GM12878 (cell line): Measurements from ENCODE around the gene ETV2. TPM values are rescaled to one million over a fixed set of nuclear protein-coding genes. Genes with fewer than 3 reads are reported as not detected.
A peak's percentile ranks its signal among the peaks of the same experiment; 100 is the strongest.

Experiments used
- ATF7 ChIP-seq: fragments of 450-650 bp; IDR thresholded peaks from 2 replicates; pipeline ENCODE4 v1.6.1; 2016; ENCODE audit warnings: low read depth, mild to moderate bottlenecking
- BHLHE40 ChIP-seq, 2 experiments: fragments of 450-650 bp in 1 of 2; IDR thresholded peaks; 2 replicates each; pipeline ENCODE4 v1.6.1; 2011 to 2017; ENCODE audit warnings: low read depth in 2 of 2, borderline replicate concordance in 1 of 2, improper control_type of control experiment in 1 of 2, low read length in 1 of 2, mild to moderate bottlenecking in 1 of 2
- ETV6 ChIP-seq, 2 experiments: fragments of 450-650 bp in 1 of 2; IDR thresholded peaks in 1 of 2; conservative IDR thresholded peaks in 1 of 2; 2 replicates each; pipeline ENCODE4 v1.6.1; 2014; ENCODE audit warnings: antibody characterized with exemption in 1 of 2, borderline replicate concordance in 1 of 2, low read depth in 1 of 2, mild to moderate bottlenecking in 1 of 2, moderate library complexity in 1 of 2
- HDAC6 ChIP-seq: fragments of 200-600 bp; sonication (generic); IDR thresholded peaks from one replicate; pipeline ENCODE4 v1.8.0; 2017; ENCODE audit warnings: antibody characterized with exemption; ENCODE audit not compliant: unreplicated experiment
- IKZF1 ChIP-seq: fragments of 450-650 bp; conservative IDR thresholded peaks from 2 replicates; pipeline ENCODE4 v1.6.1; 2017; ENCODE audit warnings: antibody characterized with exemption, mild to moderate bottlenecking
- MEF2A ChIP-seq: IDR thresholded peaks from 2 replicates; pipeline ENCODE4 v1.6.1; 2011; ENCODE audit warnings: low read depth, mild to moderate bottlenecking, low read length, moderate library complexity; ENCODE audit not compliant: insufficient read depth
- MEF2B ChIP-seq: fragments of 450-650 bp; IDR thresholded peaks from 2 replicates; pipeline ENCODE4 v1.6.1; 2018; ENCODE audit warnings: mild to moderate bottlenecking, moderate library complexity; ENCODE audit not compliant: partially characterized antibody, poor library complexity, severe bottlenecking
- RAD21 ChIP-seq: IDR thresholded peaks from 2 replicates; pipeline ENCODE4 v1.6.1; 2011; ENCODE audit warnings: mild to moderate bottlenecking, low read depth, low read length, moderate library complexity; ENCODE audit not compliant: insufficient read depth
- SIX5 ChIP-seq: IDR thresholded peaks from 2 replicates; pipeline ENCODE4 v1.6.1; 2011; ENCODE audit warnings: mild to moderate bottlenecking, low read depth, low read length, moderate library complexity; ENCODE audit not compliant: severe bottlenecking
- SMAD1 ChIP-seq: fragments of 450-650 bp; IDR thresholded peaks from 2 replicates; pipeline ENCODE4 v1.6.1; 2018; ENCODE audit warnings: mild to moderate bottlenecking, low read depth; ENCODE audit not compliant: partially characterized antibody
- SMC3 ChIP-seq: IDR thresholded peaks from 2 replicates; pipeline ENCODE4 v1.6.1; 2011; ENCODE audit warnings: low read length, improper control_type of control experiment, borderline replicate concordance
- SREBF1 ChIP-seq: IDR thresholded peaks from 2 replicates; pipeline ENCODE4 v1.6.1; 2012; ENCODE audit warnings: mild to moderate bottlenecking, low read length
- TCF12 ChIP-seq: IDR thresholded peaks from 2 replicates; pipeline ENCODE4 v1.6.1; 2011; ENCODE audit warnings: low read depth, mild to moderate bottlenecking, low read length
- TCF7 ChIP-seq: IDR thresholded peaks from 2 replicates; pipeline ENCODE4 v1.6.1; 2014; ENCODE audit warnings: antibody characterized with exemption, borderline replicate concordance
- ZNF622 ChIP-seq: fragments of 450-650 bp; IDR thresholded peaks from 2 replicates; pipeline ENCODE4 v1.6.1; 2017; ENCODE audit warnings: mild to moderate bottlenecking, inconsistent platforms
- ZZZ3 ChIP-seq: IDR thresholded peaks from 2 replicates; pipeline ENCODE4 v1.6.1; 2011; ENCODE audit warnings: low read depth; ENCODE audit not compliant: control insufficient read depth, insufficient read length
- polyA plus RNA-seq, 11 experiments: library from polyadenylated mRNA; depleted of rRNA in 4 of 11; unstranded in 6 of 11; stranded (reverse) in 5 of 11; fragments of >200 nt; fragmentation: Nextera tagmentation in 4 of 11; fragmentation: Illumina TruSeq in 1 of 11; extraction: Ambion mirVana in 4 of 11; extraction: Trizol in 1 of 11; gene quantifications; 1 replicate in 1 of 11; 2 replicates in 10 of 11; pipeline versions ENCODE4 v1.2.1 to v1.2.3, GENCODE V29; 2011 to 2016; ENCODE audit warnings: inconsistent platforms in 2 of 11, missing spikeins in 2 of 11, low read depth in 1 of 11
- total RNA-seq, 4 experiments: library from RNA; depleted of rRNA in 3 of 4; stranded (reverse); fragments of >200 nt in 3 of 4; fragmentation: Illumina TruSeq in 1 of 4; extraction: Trizol in 1 of 4; gene quantifications; 2 replicates each; pipeline versions ENCODE4 v1.2.1 to v1.2.3, GENCODE V29; 2013 to 2021
- TF ChIP-seq, protein P1 (sequence below), 3 experiments: IDR thresholded peaks in 2 of 3; conservative IDR thresholded peaks in 1 of 3; 2 replicates each; pipeline ENCODE4 v1.5.1; 2011; ENCODE audit warnings: low read depth in 3 of 3, low read length in 3 of 3, mild to moderate bottlenecking in 3 of 3, control low read depth in 2 of 3, moderate library complexity in 2 of 3, inconsistent platforms in 1 of 3, mixed read lengths in 1 of 3; ENCODE audit not compliant: control insufficient read depth in 2 of 3, insufficient read depth in 1 of 3; ENCODE audit errors: extremely low read depth in 1 of 3
- TF ChIP-seq, protein P2 (sequence below): fragments of 450-650 bp; formaldehyde crosslinking; IDR thresholded peaks from 2 replicates; pipeline ENCODE4 v1.5.0; 2022; ENCODE audit warnings: mild to moderate bottlenecking, missing genetic modification characterization
- TF ChIP-seq, protein P3 (sequence below): fragments of 450-650 bp; IDR thresholded peaks from 2 replicates; pipeline ENCODE4 v1.6.1; 2017; ENCODE audit warnings: antibody characterized with exemption, mild to moderate bottlenecking, moderate library complexity

ETV2 gene
- total and polyA plus RNA-seq, 10 of the 15 experiments (the other 5 are each of a cell fraction or from before 2014, with no cell fraction given) = 0.10 to 1.4 (median 0.54) TPM; not detected in 1

DNA sequence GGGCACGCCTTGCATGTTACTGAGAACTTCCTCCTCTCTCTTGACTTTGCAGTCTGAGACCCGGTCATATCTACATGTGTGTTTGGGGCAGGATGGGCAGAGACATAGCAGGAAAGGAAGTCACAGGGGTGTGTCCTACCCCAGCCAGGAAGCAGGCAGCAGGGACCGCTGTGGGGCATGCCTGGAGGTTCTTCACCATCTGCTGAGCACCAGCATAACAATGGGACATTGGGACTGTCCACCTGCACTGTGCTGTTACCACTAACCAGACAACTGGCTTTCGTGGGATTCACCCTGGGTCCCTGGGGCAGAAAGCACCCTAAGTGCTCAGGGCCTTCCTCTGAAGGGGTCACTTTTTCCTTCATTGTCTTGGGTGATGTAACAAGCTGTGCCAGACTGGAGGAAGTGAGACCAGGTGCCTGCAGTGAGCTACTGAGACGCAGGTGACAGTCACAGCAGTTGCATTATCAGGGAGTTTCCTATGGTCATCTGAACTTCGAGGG, 31.6 kb upstream of the ETV2 start (continued):
- TF ChIP-seq SREBF1 (no peak), SIX5 (no peak), HDAC6 (no peak), RAD21 (no peak), ZNF622 (no peak), BHLHE40 (IDR thresholded peaks at IDR 0.05; ENCODE audit: borderline replicate concordance in 1 of 2, low read depth in 2 of 2, low read length in 1 of 2) (peak; percentile 19 to 51; a peak in 1 of 4 replicates), MEF2A (no peak), SMAD1 (no peak), ZZZ3 (no peak), IKZF1 (peak; percentile 73), SMC3 (no peak), MEF2B (no peak), ETV6 (conservative IDR thresholded peaks at IDR 0.05 in 1 of 2, IDR thresholded peaks at IDR 0.05 in 1 of 2; ENCODE audit: borderline replicate concordance in 1 of 2, low read depth in 1 of 2) (peak in 1 of 2 experiments; percentile 75; a peak in 1 of 4 replicates), ATF7 (peak; percentile 64; the same call in 1 of the 2 replicates), TCF7 (no peak), TCF12 (peak; percentile 51; the same call in 1 of the 2 replicates)
- TF ChIP-seq, protein P1, sequence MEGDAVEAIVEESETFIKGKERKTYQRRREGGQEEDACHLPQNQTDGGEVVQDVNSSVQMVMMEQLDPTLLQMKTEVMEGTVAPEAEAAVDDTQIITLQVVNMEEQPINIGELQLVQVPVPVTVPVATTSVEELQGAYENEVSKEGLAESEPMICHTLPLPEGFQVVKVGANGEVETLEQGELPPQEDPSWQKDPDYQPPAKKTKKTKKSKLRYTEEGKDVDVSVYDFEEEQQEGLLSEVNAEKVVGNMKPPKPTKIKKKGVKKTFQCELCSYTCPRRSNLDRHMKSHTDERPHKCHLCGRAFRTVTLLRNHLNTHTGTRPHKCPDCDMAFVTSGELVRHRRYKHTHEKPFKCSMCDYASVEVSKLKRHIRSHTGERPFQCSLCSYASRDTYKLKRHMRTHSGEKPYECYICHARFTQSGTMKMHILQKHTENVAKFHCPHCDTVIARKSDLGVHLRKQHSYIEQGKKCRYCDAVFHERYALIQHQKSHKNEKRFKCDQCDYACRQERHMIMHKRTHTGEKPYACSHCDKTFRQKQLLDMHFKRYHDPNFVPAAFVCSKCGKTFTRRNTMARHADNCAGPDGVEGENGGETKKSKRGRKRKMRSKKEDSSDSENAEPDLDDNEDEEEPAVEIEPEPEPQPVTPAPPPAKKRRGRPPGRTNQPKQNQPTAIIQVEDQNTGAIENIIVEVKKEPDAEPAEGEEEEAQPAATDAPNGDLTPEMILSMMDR (IDR thresholded peaks at IDR 0.05 in 2 of 3, conservative IDR thresholded peaks at IDR 0.05 in 1 of 3; ENCODE audit: control insufficient read depth in 2 of 3, extremely low read depth in 1 of 3, insufficient read depth in 1 of 3, low read depth in 3 of 3, low read length in 3 of 3) = no peak
- TF ChIP-seq, protein P2, sequence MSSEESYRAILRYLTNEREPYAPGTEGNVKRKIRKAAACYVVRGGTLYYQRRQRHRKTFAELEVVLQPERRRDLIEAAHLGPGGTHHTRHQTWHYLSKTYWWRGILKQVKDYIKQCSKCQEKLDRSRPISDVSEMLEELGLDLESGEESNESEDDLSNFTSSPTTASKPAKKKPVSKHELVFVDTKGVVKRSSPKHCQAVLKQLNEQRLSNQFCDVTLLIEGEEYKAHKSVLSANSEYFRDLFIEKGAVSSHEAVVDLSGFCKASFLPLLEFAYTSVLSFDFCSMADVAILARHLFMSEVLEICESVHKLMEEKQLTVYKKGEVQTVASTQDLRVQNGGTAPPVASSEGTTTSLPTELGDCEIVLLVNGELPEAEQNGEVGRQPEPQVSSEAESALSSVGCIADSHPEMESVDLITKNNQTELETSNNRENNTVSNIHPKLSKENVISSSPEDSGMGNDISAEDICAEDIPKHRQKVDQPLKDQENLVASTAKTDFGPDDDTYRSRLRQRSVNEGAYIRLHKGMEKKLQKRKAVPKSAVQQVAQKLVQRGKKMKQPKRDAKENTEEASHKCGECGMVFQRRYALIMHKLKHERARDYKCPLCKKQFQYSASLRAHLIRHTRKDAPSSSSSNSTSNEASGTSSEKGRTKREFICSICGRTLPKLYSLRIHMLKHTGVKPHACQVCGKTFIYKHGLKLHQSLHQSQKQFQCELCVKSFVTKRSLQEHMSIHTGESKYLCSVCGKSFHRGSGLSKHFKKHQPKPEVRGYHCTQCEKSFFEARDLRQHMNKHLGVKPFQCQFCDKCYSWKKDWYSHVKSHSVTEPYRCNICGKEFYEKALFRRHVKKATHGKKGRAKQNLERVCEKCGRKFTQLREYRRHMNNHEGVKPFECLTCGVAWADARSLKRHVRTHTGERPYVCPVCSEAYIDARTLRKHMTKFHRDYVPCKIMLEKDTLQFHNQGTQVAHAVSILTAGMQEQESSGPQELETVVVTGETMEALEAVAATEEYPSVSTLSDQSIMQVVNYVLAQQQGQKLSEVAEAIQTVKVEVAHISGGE = no peak
- TF ChIP-seq, protein P3, sequence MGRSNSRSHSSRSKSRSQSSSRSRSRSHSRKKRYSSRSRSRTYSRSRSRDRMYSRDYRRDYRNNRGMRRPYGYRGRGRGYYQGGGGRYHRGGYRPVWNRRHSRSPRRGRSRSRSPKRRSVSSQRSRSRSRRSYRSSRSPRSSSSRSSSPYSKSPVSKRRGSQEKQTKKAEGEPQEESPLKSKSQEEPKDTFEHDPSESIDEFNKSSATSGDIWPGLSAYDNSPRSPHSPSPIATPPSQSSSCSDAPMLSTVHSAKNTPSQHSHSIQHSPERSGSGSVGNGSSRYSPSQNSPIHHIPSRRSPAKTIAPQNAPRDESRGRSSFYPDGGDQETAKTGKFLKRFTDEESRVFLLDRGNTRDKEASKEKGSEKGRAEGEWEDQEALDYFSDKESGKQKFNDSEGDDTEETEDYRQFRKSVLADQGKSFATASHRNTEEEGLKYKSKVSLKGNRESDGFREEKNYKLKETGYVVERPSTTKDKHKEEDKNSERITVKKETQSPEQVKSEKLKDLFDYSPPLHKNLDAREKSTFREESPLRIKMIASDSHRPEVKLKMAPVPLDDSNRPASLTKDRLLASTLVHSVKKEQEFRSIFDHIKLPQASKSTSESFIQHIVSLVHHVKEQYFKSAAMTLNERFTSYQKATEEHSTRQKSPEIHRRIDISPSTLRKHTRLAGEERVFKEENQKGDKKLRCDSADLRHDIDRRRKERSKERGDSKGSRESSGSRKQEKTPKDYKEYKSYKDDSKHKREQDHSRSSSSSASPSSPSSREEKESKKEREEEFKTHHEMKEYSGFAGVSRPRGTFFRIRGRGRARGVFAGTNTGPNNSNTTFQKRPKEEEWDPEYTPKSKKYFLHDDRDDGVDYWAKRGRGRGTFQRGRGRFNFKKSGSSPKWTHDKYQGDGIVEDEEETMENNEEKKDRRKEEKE = no peak
